Lower leg skin (tissue), 3 donors: ENCODE results near the gene SPRR2E.

Experiments used
- POLR2A ChIP-seq, 2 donors: fragments of 450-650 bp; IDR thresholded peaks; one replicate each; pipeline ENCODE4 v1.6.1; 2016 to 2017; ENCODE audit warnings: antibody characterized with exemption in 2 of 2, mild to moderate bottlenecking in 1 of 2, moderate library complexity in 1 of 2
- TF ChIP-seq, protein P1 (sequence below), 3 donors: fragments of 450-650 bp; IDR thresholded peaks; one replicate each; pipeline ENCODE4 v1.5.1; 2016; ENCODE audit warnings: antibody characterized with exemption in 3 of 3, mild to moderate bottlenecking in 3 of 3, moderate library complexity in 2 of 3

GRCh38 chr1:153133267-153133666 is 38.9 kb upstream of the SPRR2E start:
- TF ChIP-seq, protein P1, sequence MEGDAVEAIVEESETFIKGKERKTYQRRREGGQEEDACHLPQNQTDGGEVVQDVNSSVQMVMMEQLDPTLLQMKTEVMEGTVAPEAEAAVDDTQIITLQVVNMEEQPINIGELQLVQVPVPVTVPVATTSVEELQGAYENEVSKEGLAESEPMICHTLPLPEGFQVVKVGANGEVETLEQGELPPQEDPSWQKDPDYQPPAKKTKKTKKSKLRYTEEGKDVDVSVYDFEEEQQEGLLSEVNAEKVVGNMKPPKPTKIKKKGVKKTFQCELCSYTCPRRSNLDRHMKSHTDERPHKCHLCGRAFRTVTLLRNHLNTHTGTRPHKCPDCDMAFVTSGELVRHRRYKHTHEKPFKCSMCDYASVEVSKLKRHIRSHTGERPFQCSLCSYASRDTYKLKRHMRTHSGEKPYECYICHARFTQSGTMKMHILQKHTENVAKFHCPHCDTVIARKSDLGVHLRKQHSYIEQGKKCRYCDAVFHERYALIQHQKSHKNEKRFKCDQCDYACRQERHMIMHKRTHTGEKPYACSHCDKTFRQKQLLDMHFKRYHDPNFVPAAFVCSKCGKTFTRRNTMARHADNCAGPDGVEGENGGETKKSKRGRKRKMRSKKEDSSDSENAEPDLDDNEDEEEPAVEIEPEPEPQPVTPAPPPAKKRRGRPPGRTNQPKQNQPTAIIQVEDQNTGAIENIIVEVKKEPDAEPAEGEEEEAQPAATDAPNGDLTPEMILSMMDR (IDR thresholded peaks at IDR 0.05), result no peak
- TF ChIP-seq POLR2A (IDR thresholded peaks at IDR 0.05), result no peak
